ENCODE results near the gene EMX1. TPM values are rescaled to one million over a fixed set of nuclear protein-coding genes. Genes with fewer than 3 reads are reported as not detected.
A peak's percentile ranks its signal among the peaks of the same experiment; 100 is the strongest.

EMX1 gene
- total RNA-seq, 1 experiment from 2014 or later = 0.72 TPM

DNA sequence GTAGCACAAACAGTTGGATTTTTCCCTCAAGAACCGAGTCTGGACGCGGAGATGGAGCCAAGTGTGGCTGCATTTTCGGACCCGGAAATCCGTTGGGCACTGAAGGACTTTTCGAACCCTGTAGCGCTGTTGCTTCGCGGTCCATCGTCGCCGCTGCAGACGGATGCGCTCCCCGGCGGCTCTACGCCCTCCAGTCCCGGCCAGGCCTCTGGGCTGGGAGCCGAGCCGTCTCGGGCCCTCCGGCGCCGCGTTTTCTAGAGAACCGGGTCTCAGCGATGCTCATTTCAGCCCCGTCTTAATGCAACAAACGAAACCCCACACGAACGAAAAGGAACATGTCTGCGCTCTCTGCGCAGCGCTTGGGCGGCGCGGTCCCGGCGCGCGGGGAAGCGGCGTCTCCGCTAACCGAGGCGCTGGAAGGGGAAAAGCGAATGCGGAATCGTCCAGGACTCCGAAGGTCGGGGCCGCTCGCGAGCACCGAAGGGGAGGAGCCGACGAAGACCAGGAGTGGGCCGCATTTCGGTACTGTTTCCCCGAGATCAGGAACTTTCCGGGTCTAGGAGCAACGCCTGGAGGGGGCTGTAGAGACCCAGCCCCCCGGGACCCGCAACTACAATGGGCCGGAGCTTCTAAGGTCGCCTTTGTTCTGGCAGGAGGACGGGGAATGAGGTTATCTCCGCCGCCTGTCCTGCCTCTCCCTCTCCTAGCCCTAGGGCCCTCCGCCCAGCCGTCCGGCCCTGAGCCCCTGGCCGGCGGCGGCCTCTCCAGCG lies 3.2 kb downstream of the EMX1 start:
- no peak overlapping the region for H4K91ac ChIP-seq (ENCODE audit: insufficient read length, low read depth, low read length)
- peaks cover 20 to 38% of the 10 kb centered on the region in 2 experiments for H3K4me1 Mint-ChIP-seq

More for the DNA sequence above, 3.2 kb downstream of the EMX1 start:
- Histone ChIP-seq H3K79me1 (ENCODE audit: insufficient read depth, low read depth, low read length, poor library complexity, severe bottlenecking) (no peaks in the 10 kb centered on the region), H2BK20ac (ENCODE audit: low read depth, low read length, poor library complexity, severe bottlenecking) (no peak overlapping the region), H4K20me1 (ENCODE audit: control insufficient read depth, insufficient read depth, insufficient read length) (no peaks in the 10 kb centered on the region), H4K8ac (replicated peaks; ENCODE audit: insufficient read length, low read depth, low read length) (no peak overlapping the region), H3K23ac (ENCODE audit: insufficient read length, low read depth, low read length) (no peak overlapping the region), H2BK12ac (ENCODE audit: insufficient read length, low read depth, low read length) (no peak overlapping the region), H2AK5ac (ENCODE audit: insufficient read length, low read length) (no peak overlapping the region), H3K27me3 (ENCODE audit: insufficient read depth, low read length) (peaks cover 75% of the 10 kb centered on the region), H3K14ac (ENCODE audit: insufficient read depth, low read length) (no peak overlapping the region), H3K9ac (ENCODE audit: extremely low read depth, insufficient read length, low read length) (no peak overlapping the region), H2AFZ (ENCODE audit: low read length) (no peak overlapping the region), H3K4ac (ENCODE audit: low read depth, low read length) (no peak overlapping the region), H3K79me2 (ENCODE audit: insufficient read depth, low read length) (no peaks in the 10 kb centered on the region), H4K5ac (ENCODE audit: insufficient read length, low read depth, low read length) (no peak overlapping the region), H2BK120ac (ENCODE audit: low read depth, low read length, poor library complexity, severe bottlenecking) (no peak overlapping the region), H3K18ac (ENCODE audit: insufficient read length, low read depth, low read length) (no peak overlapping the region), H3K4me1 (ENCODE audit: insufficient read depth, low read length) (peaks cover 5% of the 10 kb centered on the region), H3K23me2 (ENCODE audit: insufficient read length, low read depth, low read length, poor library complexity, severe bottlenecking) (peaks cover 46% of the 10 kb centered on the region), H2BK15ac (ENCODE audit: low read depth, low read length) (no peak overlapping the region), H3K4me2 (ENCODE audit: insufficient read depth, insufficient read length, low read length) (peak overlapping the region; percentile 87), H3T11ph (ENCODE audit: low read length) (no peak overlapping the region), H3K27ac (ENCODE audit: insufficient read length, low read depth, low read length) (no peak overlapping the region), H3K56ac (ENCODE audit: insufficient read length, low read depth, low read length) (no peak overlapping the region), H3K9me3 (ENCODE audit: control insufficient read depth, low read depth, low read length) (no peaks in the 10 kb centered on the region), H2BK5ac (ENCODE audit: insufficient read length, low read length) (no peak overlapping the region)
- peaks cover 2 to 4% of the 10 kb centered on the region in 2 experiments; a peak in 2 of 5 replicates for H3K9me3 Mint-ChIP-seq
- TF ChIP-seq, protein P1, sequence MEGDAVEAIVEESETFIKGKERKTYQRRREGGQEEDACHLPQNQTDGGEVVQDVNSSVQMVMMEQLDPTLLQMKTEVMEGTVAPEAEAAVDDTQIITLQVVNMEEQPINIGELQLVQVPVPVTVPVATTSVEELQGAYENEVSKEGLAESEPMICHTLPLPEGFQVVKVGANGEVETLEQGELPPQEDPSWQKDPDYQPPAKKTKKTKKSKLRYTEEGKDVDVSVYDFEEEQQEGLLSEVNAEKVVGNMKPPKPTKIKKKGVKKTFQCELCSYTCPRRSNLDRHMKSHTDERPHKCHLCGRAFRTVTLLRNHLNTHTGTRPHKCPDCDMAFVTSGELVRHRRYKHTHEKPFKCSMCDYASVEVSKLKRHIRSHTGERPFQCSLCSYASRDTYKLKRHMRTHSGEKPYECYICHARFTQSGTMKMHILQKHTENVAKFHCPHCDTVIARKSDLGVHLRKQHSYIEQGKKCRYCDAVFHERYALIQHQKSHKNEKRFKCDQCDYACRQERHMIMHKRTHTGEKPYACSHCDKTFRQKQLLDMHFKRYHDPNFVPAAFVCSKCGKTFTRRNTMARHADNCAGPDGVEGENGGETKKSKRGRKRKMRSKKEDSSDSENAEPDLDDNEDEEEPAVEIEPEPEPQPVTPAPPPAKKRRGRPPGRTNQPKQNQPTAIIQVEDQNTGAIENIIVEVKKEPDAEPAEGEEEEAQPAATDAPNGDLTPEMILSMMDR (conservative IDR thresholded peaks at IDR 0.05) = no peak
- peak overlapping the region; percentile 55 to 93 for H3K4me3 Mint-ChIP-seq
- peak; percentile 63 for DNase-seq
- H3K36me3 Mint-ChIP-seq (ENCODE audit: insufficient read depth in 1 of 3, low read depth in 3 of 3) = peaks cover 0 to 7% (median 5%) of the 10 kb centered on the region in 3 experiments; a peak in 3 of 7 replicates
- H3K27ac Mint-ChIP-seq = no peak overlapping the region; a peak in 1 of 7 replicates
- peaks cover 17% of the 10 kb centered on the region for H3K27me3 Mint-ChIP-seq (ENCODE audit: low read depth)
- no CpG with 5 or more reads among the region's 77 CpGs for WGBS (ENCODE audit: extremely low coverage, insufficient read length, low lambda C conversion rate)
